HL-60 (cell line): Measurements from ENCODE around the gene RAB11FIP3.

Source experiments
- DNase-seq, 2 experiments: peaks; one replicate each; pipeline ENCODE4 v3.0.0-alpha.2; 2010 to 2020; ENCODE audit warnings: low read depth in 1 of 2, low spot score in 1 of 2
- H3K27ac ChIP-seq: fragments of 250-450 bp; sonication (Bioruptor Pico); replicated peaks from 2 replicates; pipeline ENCODE4 v1.5.1; 2020; ENCODE audit warnings: mild to moderate bottlenecking, moderate library complexity
- H3K27me3 ChIP-seq: fragments of 250-450 bp; sonication (Bioruptor Pico); 2 replicates; pipeline ENCODE4 v1.5.1; 2021; ENCODE audit warnings: mild to moderate bottlenecking, moderate library complexity; ENCODE audit not compliant: insufficient read depth, poor library complexity, severe bottlenecking
- H3K4me3 ChIP-seq: replicated peaks from 2 replicates; pipeline ENCODE4 v1.5.1; 2011; ENCODE audit warnings: mild to moderate bottlenecking, control low read depth, low read length; ENCODE audit not compliant: insufficient read depth
- CTCF ChIP-seq: IDR thresholded peaks from one replicate; pipeline ENCODE4 v1.5.1; 2011; ENCODE audit warnings: low read length, control low read depth, inconsistent platforms; ENCODE audit not compliant: insufficient read depth
- GABPA ChIP-seq: IDR thresholded peaks from 2 replicates; pipeline ENCODE4 v1.6.1; 2012; ENCODE audit warnings: low read depth
- POLR2AphosphoS5 ChIP-seq: IDR thresholded peaks from 2 replicates; pipeline ENCODE4 v1.6.1; 2012; ENCODE audit warnings: low read depth
- REST ChIP-seq: IDR thresholded peaks from 2 replicates; pipeline ENCODE4 v1.6.1; 2012; ENCODE audit warnings: low read depth; ENCODE audit not compliant: insufficient replicate concordance
- SPI1 ChIP-seq: IDR thresholded peaks from 2 replicates; pipeline ENCODE4 v1.6.1; 2012; ENCODE audit warnings: low read depth, mild to moderate bottlenecking, borderline replicate concordance

The RAB11FIP3 gene

DNA sequence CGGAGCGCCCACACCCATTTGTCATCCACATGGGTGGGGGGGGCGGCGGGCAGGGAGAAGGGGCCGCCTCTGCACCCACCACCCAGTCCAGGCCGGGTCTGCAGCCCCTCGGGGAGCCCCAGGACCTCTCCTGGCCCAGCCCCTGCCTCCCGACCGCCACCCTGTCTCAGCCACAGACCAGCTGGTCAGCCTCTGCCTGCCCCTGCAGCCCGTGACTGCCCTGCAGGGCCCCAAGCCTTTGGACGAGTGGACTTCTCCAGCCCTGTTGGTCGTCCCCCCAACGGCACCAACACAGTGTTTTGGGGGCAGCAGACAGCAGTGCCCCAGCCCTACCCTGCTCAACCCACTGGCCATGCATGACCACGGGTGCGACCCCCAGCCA, 136.0 kb downstream of the RAB11FIP3 start:
- DNase-seq, result no peak
- peaks cover 22% of the 10 kb centered on the region for H3K27me3 ChIP-seq
- H3K4me3 ChIP-seq, result no peak overlapping the region
- H3K27ac ChIP-seq, result no peak overlapping the region
- TF ChIP-seq SPI1, result no peak
- no peak for TF ChIP-seq POLR2AphosphoS5
- no peak for TF ChIP-seq REST
- TF ChIP-seq CTCF, result no peak
- no peak for TF ChIP-seq GABPA

- no peak overlapping the region for H3K27ac ChIP-seq
- peaks cover 22% of the 10 kb centered on the region for H3K27me3 ChIP-seq
- DNase-seq, result no peak
- TF ChIP-seq SPI1 (no peak), GABPA (no peak), POLR2AphosphoS5 (no peak), CTCF (no peak), REST (no peak)
- H3K4me3 ChIP-seq, result no peak overlapping the region
These were observed 136.8 kb downstream of the RAB11FIP3 start for GRCh38 chr16:561957-562938.

GRCh38 chr16:563072-563644, 137.7 kb downstream of the RAB11FIP3 start:
- TF ChIP-seq POLR2AphosphoS5, result no peak
- TF ChIP-seq GABPA, result no peak
- TF ChIP-seq REST, result no peak
- TF ChIP-seq SPI1, result no peak
- TF ChIP-seq CTCF, result no peak
- peaks cover 22% of the 10 kb centered on the region for H3K27me3 ChIP-seq
- H3K27ac ChIP-seq, result no peak overlapping the region
- DNase-seq, result no peak
- no peak overlapping the region for H3K4me3 ChIP-seq
